ENCODE measurements around the gene ESYT3. TPM values are rescaled to one million over a fixed set of nuclear protein-coding genes. Genes with fewer than 3 reads are reported as not detected.

ESYT3 gene
- total RNA-seq, 5 donors from 2014 or later (not counting 1 experiment from before 2014, with no cell fraction given): 0.10 to 0.20 TPM; not detected in 3

- Mint-ChIP-seq H3K36me3 (no peaks in the 10 kb centered on the region), H3K9me3 (no peaks in the 10 kb centered on the region), H3K27ac (no peak overlapping the region), H3K27me3 (peaks cover 40 to 57% of the 10 kb centered on the region in 2 donors), H3K4me1 (peaks cover 0 to 18% (median 16%) of the 10 kb centered on the region in 3 donors), H3K4me3 (peak overlapping the region in 1 of 3 donors; percentile 70)
- no peaks in the 10 kb centered on the region for H3K36me3 ChIP-seq (ENCODE audit: control insufficient read depth in 2 of 2, extremely low read depth in 1 of 2, insufficient read depth in 1 of 2, low read length in 1 of 2)
- POLR2A ChIA-PET: no interaction called here
- no peak overlapping the region for H3K4me3 ChIP-seq (ENCODE audit: control insufficient read depth in 1 of 2, extremely low read depth in 1 of 2, low read length in 1 of 2)
- no peak overlapping the region for H3K27ac ChIP-seq (ENCODE audit: low read length)
- no peaks in the 10 kb centered on the region for H3K9me3 ChIP-seq
- H3K27me3 ChIP-seq (replicated peaks in 1 of 2; ENCODE audit: control insufficient read depth in 2 of 2, extremely low read depth in 1 of 2, insufficient read depth in 2 of 2, low read length in 1 of 2): peaks cover 5 to 49% of the 10 kb centered on the region in 2 experiments
- DNase-seq (no peak), ATAC-seq (replicated peaks in 1 of 4) (no peak)
- CTCF ChIA-PET: interaction anchor here in 1 of 2 donors (1.4 kb wide), 1 partner anchor 14 kb away, joined by 6 read pairs; no protein-coding TSS in a partner anchor
- peaks cover 0 to 22% of the 10 kb centered on the region in 2 experiments for H3K4me1 ChIP-seq (ENCODE audit: control insufficient read depth in 1 of 2, extremely low read depth in 1 of 2, insufficient read depth in 2 of 2, low read length in 2 of 2)
- no CpG with 5 or more reads among the region's 4 CpGs for WGBS (ENCODE audit: insufficient coverage)
These were observed 1.7 kb upstream of the ESYT3 start for GRCh38 chr3:138432576-138433240.

DNA sequence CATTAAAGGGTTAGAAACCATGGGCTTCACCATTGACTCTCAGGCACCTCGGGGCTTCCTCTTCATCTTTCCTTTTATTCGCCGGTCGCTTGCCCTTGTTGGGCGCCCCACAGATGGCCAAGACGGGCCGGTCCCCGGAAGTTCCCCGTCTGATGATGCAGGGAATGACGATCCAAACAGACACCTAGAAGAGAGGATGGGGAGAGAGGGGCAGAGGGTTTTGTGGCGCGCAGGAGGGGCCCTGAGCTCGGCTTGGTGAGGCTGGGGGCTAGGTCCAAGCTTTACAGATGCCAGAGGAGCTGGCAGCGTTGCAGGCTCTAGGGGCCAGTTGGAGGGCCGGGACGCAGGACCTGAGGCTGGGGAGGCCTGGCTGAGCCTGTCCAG is 532 bp upstream of the ESYT3 start:
- no peak overlapping the region for H3K27ac ChIP-seq (ENCODE audit: low read length)
- Mint-ChIP-seq H3K4me3 (peak overlapping the region; percentile 66 to 70 (median 67)), H3K4me1 (peaks cover 0 to 18% (median 16%) of the 10 kb centered on the region in 3 donors), H3K9me3 (no peaks in the 10 kb centered on the region), H3K27ac (no peak overlapping the region), H3K27me3 (peaks cover 43 to 63% of the 10 kb centered on the region in 2 donors), H3K36me3 (no peaks in the 10 kb centered on the region)
- no peaks in the 10 kb centered on the region for H3K9me3 ChIP-seq
- ChIA-PET CTCF (interaction anchor here in 1 of 2 donors (0.8 kb wide), 1 partner anchor 17 kb away, joined by 3 read pairs; no protein-coding TSS in a partner anchor), POLR2A (no interaction called here)
- DNase-seq (no peak), ATAC-seq (replicated peaks in 1 of 4) (no peak)
- H3K4me3 ChIP-seq (ENCODE audit: control insufficient read depth in 1 of 2, extremely low read depth in 1 of 2, low read length in 1 of 2): peak overlapping the region; percentile 3 to 65
- WGBS (ENCODE audit: insufficient coverage): 7% methylated on average over 9 of the region's 16 CpGs
- peaks cover 5 to 51% of the 10 kb centered on the region in 2 experiments for H3K27me3 ChIP-seq (replicated peaks in 1 of 2; ENCODE audit: control insufficient read depth in 2 of 2, extremely low read depth in 1 of 2, insufficient read depth in 2 of 2, low read length in 1 of 2)
- peaks cover 0 to 22% of the 10 kb centered on the region in 2 experiments for H3K4me1 ChIP-seq (ENCODE audit: control insufficient read depth in 1 of 2, extremely low read depth in 1 of 2, insufficient read depth in 2 of 2, low read length in 2 of 2)
- H3K36me3 ChIP-seq (ENCODE audit: control insufficient read depth in 2 of 2, extremely low read depth in 1 of 2, insufficient read depth in 1 of 2, low read length in 1 of 2): no peaks in the 10 kb centered on the region

- Histone ChIP-seq H3K36me3 (ENCODE audit: control insufficient read depth in 2 of 2, extremely low read depth in 1 of 2, insufficient read depth in 1 of 2, low read length in 1 of 2) (no peaks in the 10 kb centered on the region), H3K4me1 (ENCODE audit: control insufficient read depth in 1 of 2, extremely low read depth in 1 of 2, insufficient read depth in 2 of 2, low read length in 2 of 2) (peaks cover 0 to 22% of the 10 kb centered on the region in 2 experiments), H3K27me3 (replicated peaks in 1 of 2; ENCODE audit: control insufficient read depth in 2 of 2, extremely low read depth in 1 of 2, insufficient read depth in 2 of 2, low read length in 1 of 2) (peaks cover 5 to 53% of the 10 kb centered on the region in 2 experiments), H3K4me3 (ENCODE audit: control insufficient read depth in 1 of 2, extremely low read depth in 1 of 2, low read length in 1 of 2) (peak overlapping the region; percentile 38 to 65), H3K27ac (ENCODE audit: low read length) (no peak overlapping the region), H3K9me3 (no peaks in the 10 kb centered on the region)
- CTCF ChIA-PET: interaction anchor here in 1 of 2 donors (1.2 kb wide), 1 partner anchor 488 kb away, joined by 3 read pairs; no protein-coding TSS in a partner anchor
- H3K27ac Mint-ChIP-seq: no peak overlapping the region
- no peak for DNase-seq
- peak overlapping the region; percentile 50 to 70 (median 62) for H3K4me3 Mint-ChIP-seq
- WGBS (ENCODE audit: insufficient coverage): 12% methylated on average over 59 of the region's 78 CpGs
- peaks cover 0 to 18% (median 16%) of the 10 kb centered on the region in 3 donors for H3K4me1 Mint-ChIP-seq
- peak in 3 of 4 experiments; percentile 10 to 39 (median 21) for ATAC-seq (replicated peaks in 1 of 4)
- no peaks in the 10 kb centered on the region for H3K9me3 Mint-ChIP-seq
- no peaks in the 10 kb centered on the region for H3K36me3 Mint-ChIP-seq
- POLR2A ChIA-PET: no interaction called here
- H3K27me3 Mint-ChIP-seq: peaks cover 45 to 58% of the 10 kb centered on the region in 2 donors
These were observed 708 bp downstream of the ESYT3 start for GRCh38 chr3:138434875-138435772.

GRCh38 chr3:138435840-138436239 is 1.4 kb downstream of the ESYT3 start:
- Histone ChIP-seq H3K4me1 (ENCODE audit: control insufficient read depth in 1 of 2, extremely low read depth in 1 of 2, insufficient read depth in 2 of 2, low read length in 2 of 2) (peaks cover 0 to 22% of the 10 kb centered on the region in 2 experiments), H3K27ac (ENCODE audit: low read length) (no peak overlapping the region), H3K36me3 (ENCODE audit: control insufficient read depth in 2 of 2, extremely low read depth in 1 of 2, insufficient read depth in 1 of 2, low read length in 1 of 2) (no peaks in the 10 kb centered on the region), H3K4me3 (ENCODE audit: control insufficient read depth in 1 of 2, extremely low read depth in 1 of 2, low read length in 1 of 2) (no peak overlapping the region), H3K27me3 (replicated peaks in 1 of 2; ENCODE audit: control insufficient read depth in 2 of 2, extremely low read depth in 1 of 2, insufficient read depth in 2 of 2, low read length in 1 of 2) (peaks cover 5 to 57% of the 10 kb centered on the region in 2 experiments), H3K9me3 (no peaks in the 10 kb centered on the region)
- DNase-seq (no peak), ATAC-seq (replicated peaks in 1 of 4) (no peak)
- Mint-ChIP-seq H3K36me3 (no peaks in the 10 kb centered on the region), H3K27me3 (peaks cover 45 to 58% of the 10 kb centered on the region in 2 donors), H3K27ac (no peak overlapping the region), H3K9me3 (no peaks in the 10 kb centered on the region), H3K4me3 (peak overlapping the region; percentile 60 to 70 (median 60)), H3K4me1 (peaks cover 0 to 18% (median 16%) of the 10 kb centered on the region in 3 donors)
- WGBS (ENCODE audit: insufficient coverage): 85% methylated on average over 6 of the region's 8 CpGs
- POLR2A ChIA-PET: no interaction called here
- CTCF ChIA-PET: no interaction called here

DNA sequence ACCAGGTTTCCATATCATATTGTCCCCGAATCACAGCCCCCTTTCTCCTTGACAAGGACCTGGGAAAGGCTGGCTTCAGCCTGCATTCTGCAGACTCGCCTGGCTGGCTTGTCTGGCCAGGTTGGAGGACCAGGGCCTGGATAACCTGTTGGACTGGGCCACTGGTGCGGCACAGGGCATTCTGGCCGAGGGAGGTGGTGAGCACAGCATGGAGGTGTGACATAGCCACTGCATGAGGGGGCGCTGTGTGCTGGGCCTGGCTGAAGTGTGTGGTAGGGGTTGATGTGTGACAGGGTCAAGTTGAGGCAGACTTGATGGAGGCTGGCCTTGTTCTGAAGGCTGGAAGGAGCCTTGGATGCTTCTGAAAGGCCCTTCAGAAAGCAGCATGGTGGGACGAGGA is 2.9 kb downstream of the ESYT3 start:
- H3K4me3 Mint-ChIP-seq: no peak overlapping the region
- Histone ChIP-seq H3K27me3 (replicated peaks in 1 of 2; ENCODE audit: control insufficient read depth in 2 of 2, extremely low read depth in 1 of 2, insufficient read depth in 2 of 2, low read length in 1 of 2) (peaks cover 5 to 60% of the 10 kb centered on the region in 2 experiments), H3K9me3 (no peaks in the 10 kb centered on the region), H3K27ac (ENCODE audit: low read length) (no peak overlapping the region), H3K4me1 (ENCODE audit: control insufficient read depth in 1 of 2, extremely low read depth in 1 of 2, insufficient read depth in 2 of 2, low read length in 2 of 2) (peaks cover 0 to 22% of the 10 kb centered on the region in 2 experiments), H3K4me3 (ENCODE audit: control insufficient read depth in 1 of 2, extremely low read depth in 1 of 2, low read length in 1 of 2) (no peak overlapping the region), H3K36me3 (ENCODE audit: control insufficient read depth in 2 of 2, extremely low read depth in 1 of 2, insufficient read depth in 1 of 2, low read length in 1 of 2) (no peaks in the 10 kb centered on the region)
- H3K4me1 Mint-ChIP-seq: peaks cover 0 to 18% (median 16%) of the 10 kb centered on the region in 3 donors
- ChIA-PET CTCF (interaction anchor here in 1 of 2 donors (0.5 kb wide), 1 partner anchor 444 kb away, joined by 11 read pairs; no protein-coding TSS in a partner anchor), POLR2A (no interaction called here)
- peaks cover 37 to 49% of the 10 kb centered on the region in 2 donors for H3K27me3 Mint-ChIP-seq
- 86% methylated on average over 5 of the region's 6 CpGs for WGBS (ENCODE audit: insufficient coverage)
- H3K27ac Mint-ChIP-seq: no peak overlapping the region
- DNase-seq: no peak
- no peaks in the 10 kb centered on the region for H3K9me3 Mint-ChIP-seq
- no peaks in the 10 kb centered on the region for H3K36me3 Mint-ChIP-seq
- no peak for ATAC-seq (replicated peaks in 1 of 4)

DNA sequence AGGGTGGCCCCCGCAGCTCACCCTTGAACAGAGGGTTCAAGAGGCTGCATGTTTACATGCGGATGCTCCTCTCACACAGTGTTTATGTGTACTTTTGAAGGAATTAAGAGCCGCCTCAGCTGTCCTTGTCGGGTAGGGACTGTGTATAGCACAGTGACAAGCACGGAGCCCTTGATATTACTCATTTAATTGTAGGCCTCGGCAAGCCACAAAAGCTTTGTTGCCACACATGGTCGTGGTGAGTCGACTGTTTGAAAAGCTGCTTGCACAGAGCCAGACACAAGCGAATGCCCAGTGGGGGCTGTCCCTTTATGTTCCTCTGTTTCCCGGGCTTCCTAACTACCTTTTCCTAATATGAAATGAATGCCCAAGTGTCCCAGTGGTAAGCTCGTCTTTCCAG is 4.5 kb downstream of the ESYT3 start:
- no peak overlapping the region for H3K4me3 ChIP-seq (ENCODE audit: control insufficient read depth in 1 of 2, extremely low read depth in 1 of 2, low read length in 1 of 2)
- peaks cover 0 to 18% of the 10 kb centered on the region in 2 experiments for H3K4me1 ChIP-seq (ENCODE audit: control insufficient read depth in 1 of 2, extremely low read depth in 1 of 2, insufficient read depth in 2 of 2, low read length in 2 of 2)
- H3K27me3 ChIP-seq (replicated peaks in 1 of 2; ENCODE audit: control insufficient read depth in 2 of 2, extremely low read depth in 1 of 2, insufficient read depth in 2 of 2, low read length in 1 of 2): peaks cover 2 to 51% of the 10 kb centered on the region in 2 experiments
- ChIA-PET POLR2A (no interaction called here), CTCF (no interaction called here)
- 71% methylated on average over 9 of the region's 11 CpGs for WGBS (ENCODE audit: insufficient coverage)
- no peaks in the 10 kb centered on the region for H3K9me3 ChIP-seq
- Mint-ChIP-seq H3K27ac (no peak overlapping the region), H3K27me3 (peaks cover 28 to 35% of the 10 kb centered on the region in 2 donors), H3K4me3 (no peak overlapping the region), H3K4me1 (peaks cover 0 to 12% (median 10%) of the 10 kb centered on the region in 3 donors), H3K9me3 (no peaks in the 10 kb centered on the region), H3K36me3 (no peaks in the 10 kb centered on the region)
- no peaks in the 10 kb centered on the region for H3K36me3 ChIP-seq (ENCODE audit: control insufficient read depth in 2 of 2, extremely low read depth in 1 of 2, insufficient read depth in 1 of 2, low read length in 1 of 2)
- no peak for DNase-seq
- ATAC-seq (replicated peaks in 1 of 4): no peak
- H3K27ac ChIP-seq (ENCODE audit: low read length): no peak overlapping the region

Data from T-cell (primary cell).